AG09309 (cell line): Measurements from ENCODE around the gene KDM6B.

Experiments
- DNase-seq: peaks from one replicate; pipeline ENCODE4 v3.0.0-alpha.2; 2010; ENCODE audit warnings: low read depth
- H3K4me3 ChIP-seq: 2 replicates; pipeline ENCODE4 v1.5.1; 2011; ENCODE audit warnings: mild to moderate bottlenecking, low read depth, low read length, moderate library complexity; ENCODE audit not compliant: control insufficient read depth
- CTCF ChIP-seq: IDR thresholded peaks from 2 replicates; pipeline ENCODE4 v1.5.1; 2011; ENCODE audit warnings: mild to moderate bottlenecking, low read depth, low read length, inconsistent platforms; ENCODE audit not compliant: insufficient read depth, control insufficient read depth; ENCODE audit errors: missing control alignments

Gene KDM6B

GRCh38 chr17:7832431-7832830 is 1.6 kb upstream of the KDM6B start:
- no peak for TF ChIP-seq CTCF
- DNase-seq: no peak
- no peak overlapping the region for H3K4me3 ChIP-seq

DNA sequence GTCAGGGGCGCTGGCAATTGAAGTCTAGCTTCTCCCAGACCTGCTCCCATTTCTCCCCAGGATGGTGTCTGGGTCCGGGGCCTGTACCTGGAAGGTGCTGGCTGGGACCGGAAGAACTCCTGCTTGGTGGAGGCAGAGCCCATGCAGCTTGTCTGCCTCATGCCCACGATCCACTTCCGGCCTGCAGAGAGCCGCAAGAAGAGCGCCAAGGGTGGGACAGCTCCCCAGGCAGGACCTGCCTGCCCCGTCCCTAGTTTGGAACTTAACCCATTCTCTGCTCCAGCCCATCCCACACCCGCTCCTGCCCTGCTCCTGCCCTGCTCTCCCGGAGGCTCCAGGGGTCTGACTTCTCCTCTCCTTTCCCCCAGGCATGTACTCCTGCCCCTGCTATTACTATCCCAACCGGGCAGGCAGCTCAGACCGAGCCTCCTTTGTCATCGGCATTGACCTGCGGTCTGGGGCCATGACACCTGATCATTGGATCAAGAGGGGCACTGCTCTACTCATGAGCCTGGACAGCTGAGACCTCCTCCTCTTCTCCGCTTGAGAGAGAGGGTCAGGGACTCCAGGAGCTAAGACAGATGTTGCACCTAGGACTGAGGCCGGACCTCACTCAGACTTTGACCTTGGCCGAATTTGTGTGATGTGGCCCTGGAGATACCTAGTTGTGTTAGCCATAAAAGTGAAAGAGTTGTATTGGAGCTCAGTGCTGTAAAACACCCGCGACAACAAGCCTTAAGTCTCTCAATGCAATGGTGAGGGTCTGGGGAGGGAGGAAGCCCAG is 814 bp upstream of the KDM6B start:
- DNase-seq: no peak
- TF ChIP-seq CTCF: no peak
- peak overlapping the region; percentile 83 for H3K4me3 ChIP-seq

GRCh38 chr17:7834542-7834956 is 532 bp downstream of the KDM6B start:
- no peak for DNase-seq
- no peak for TF ChIP-seq CTCF

DNA sequence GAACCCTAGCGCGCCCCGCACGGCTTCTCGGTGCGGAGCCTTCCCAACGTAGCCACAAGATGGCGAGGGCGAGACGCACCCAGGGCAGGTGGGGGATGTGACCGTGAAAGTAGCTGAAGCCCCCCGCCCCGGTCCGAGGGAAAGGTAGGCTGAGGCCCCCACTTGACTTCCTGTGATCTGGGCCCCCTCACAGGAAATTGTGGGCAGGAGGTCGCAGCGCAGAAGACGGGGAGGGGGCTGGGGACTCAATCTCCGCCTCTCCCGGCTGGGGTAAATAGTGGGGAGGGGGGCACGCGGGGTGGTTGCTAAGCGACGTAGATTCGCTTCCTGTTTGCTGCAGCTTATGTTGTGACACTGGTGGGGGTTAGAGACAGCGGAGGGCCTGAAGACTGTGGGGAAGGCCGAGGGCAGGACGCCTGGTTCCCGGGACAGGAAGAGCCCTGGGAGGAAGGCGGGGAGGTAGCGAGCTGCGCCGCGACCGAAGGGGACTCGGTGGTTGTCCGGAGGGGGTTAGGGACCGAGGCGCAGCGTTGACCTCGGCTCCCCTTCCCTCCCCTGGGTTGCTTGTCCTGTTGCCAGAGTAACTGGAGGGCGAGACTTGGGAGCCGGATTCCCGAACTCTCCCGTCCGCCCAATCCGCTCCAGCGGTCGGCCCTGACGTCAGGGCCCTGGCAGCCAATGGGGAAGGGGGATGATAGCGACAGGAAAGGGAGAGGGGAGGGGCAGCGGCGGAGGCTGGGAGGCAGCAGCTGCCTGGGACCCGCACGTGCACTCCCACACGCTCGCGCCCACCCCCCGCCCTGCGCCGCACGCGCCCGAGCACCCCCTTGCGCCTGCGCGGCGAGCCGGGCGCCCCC is 1.2 kb downstream of the KDM6B start:
- TF ChIP-seq CTCF: peak; percentile 97
- DNase-seq: peak; percentile 94

More at GRCh38 chr17:7834542-7834956, 532 bp downstream of the KDM6B start:
- peak overlapping the region; percentile 83 for H3K4me3 ChIP-seq

GRCh38 chr17:7835814-7836595 is 2.0 kb downstream of the KDM6B start:
- DNase-seq: no peak
- no peak for TF ChIP-seq CTCF
- H3K4me3 ChIP-seq: peak overlapping the region; percentile 83

More for the DNA sequence above, 1.2 kb downstream of the KDM6B start:
- H3K4me3 ChIP-seq: peak overlapping the region; percentile 83

DNA sequence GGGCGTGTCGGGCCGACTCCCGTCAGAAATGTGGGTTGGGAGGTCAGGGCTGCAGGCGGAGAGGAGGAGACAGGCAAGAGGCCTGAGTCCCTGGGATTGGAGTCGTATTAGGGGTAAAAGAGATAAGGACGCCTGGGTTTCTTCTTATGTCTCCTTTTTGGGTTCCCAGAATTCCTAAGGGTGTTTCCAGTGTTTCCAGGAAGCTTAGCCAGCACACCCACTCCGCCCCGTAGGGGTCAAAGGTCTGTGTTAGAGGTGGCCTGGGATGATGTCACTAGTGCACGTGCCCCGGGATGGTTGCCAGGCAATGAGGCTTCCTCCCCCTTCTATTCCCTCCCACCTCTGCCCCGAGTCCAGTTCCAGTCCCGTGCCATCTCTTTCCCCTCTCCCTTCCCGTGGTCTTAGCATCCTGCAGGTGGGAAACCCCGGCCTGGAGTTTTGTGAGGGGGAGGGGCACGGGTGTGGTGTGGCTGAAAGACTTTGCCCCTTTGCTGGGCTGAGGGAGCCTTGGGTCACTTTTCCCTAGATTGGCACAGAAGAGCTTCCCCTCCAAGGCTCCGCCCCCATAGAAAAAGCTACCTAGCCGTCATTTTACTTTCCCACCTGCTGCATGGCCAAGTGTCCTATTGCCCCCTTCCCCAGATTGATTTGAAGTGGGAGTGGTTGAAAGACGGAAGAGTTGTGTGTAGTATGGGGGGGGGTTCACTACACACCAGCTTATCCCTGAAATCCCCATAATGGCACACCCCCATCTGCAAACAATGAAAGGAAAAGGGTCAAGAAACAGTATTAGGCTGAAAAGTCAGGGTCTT is 2.8 kb downstream of the KDM6B start:
- TF ChIP-seq CTCF: no peak
- H3K4me3 ChIP-seq: peak overlapping the region; percentile 83
- no peak for DNase-seq
